HCT116 (cell line): ENCODE data around the gene POP4. TPM values are rescaled to one million over a fixed set of nuclear protein-coding genes. Genes with fewer than 3 reads are reported as not detected.

Experiments
- ATAC-seq: fragments of 200-7000 bp; cut with Tn5 transposase; 2 replicates; pipeline ENCODE4 v1.9.1; 2020; ENCODE audit warnings: mild to moderate bottlenecking, moderate library complexity
- BruUV-seq: library from RNA; stranded (reverse); fragments of 400-500 nt; replicated peaks from 2 replicates; lab custom pipeline; 2021; lab: Mats Ljungman, UMichigan
- CTCF ChIA-PET: fragments of 300-600 bp; sonication (Branson Sonifier 250); formaldehyde crosslinking; loops from one replicate; lab custom pipeline; 2021; ENCODE audit warnings: antibody characterized with exemption; lab: Charles Lee
- POLR2A ChIA-PET: fragments of 300-600, 350-600 bp; sonication (Branson Sonifier 250); formaldehyde crosslinking; loops from one replicate; lab custom pipeline; 2021; ENCODE audit warnings: antibody characterized with exemption; lab: Charles Lee
- RAD21 ChIA-PET, 2 experiments: fragments of 300-600 bp; sonication (Branson Sonifier 250); formaldehyde crosslinking; loops; one replicate each; lab custom pipeline; 2023; ENCODE audit warnings: low total read pairs in 2 of 2; ENCODE audit not compliant: uncharacterized antibody in 2 of 2, unreplicated experiment in 2 of 2, low non-redundant PET in 1 of 2; lab: Charles Lee
- DNase-seq: peaks from one replicate; pipeline ENCODE4 v3.0.0-alpha.2; 2010; ENCODE audit warnings: low read depth, low spot score
- H2AFZ ChIP-seq: fragments of 200-600 bp; shearing (Covaris generic), sonication (generic); 2 replicates; pipeline ENCODE4 v1.6.1; 2017; ENCODE audit warnings: low read depth, mixed run types, mixed read lengths, antibody characterized with exemption, low read length; ENCODE audit not compliant: poor library complexity, severe bottlenecking
- H3K27ac ChIP-seq: 2 replicates; pipeline ENCODE4 v1.5.1; 2012; ENCODE audit warnings: low read depth, low read length
- H3K27me3 ChIP-seq: fragments of 200-600 bp; sonication (generic); 2 replicates; pipeline ENCODE4 v1.6.1; 2016; ENCODE audit warnings: mixed run types, low read length, mixed read lengths; ENCODE audit not compliant: insufficient read depth
- H3K36me3 ChIP-seq, 2 experiments: fragments of 200-500 bp in 1 of 2; fragments of 200-600 bp in 1 of 2; sonication (Bioruptor generic) in 1 of 2; sonication (generic) in 1 of 2; 2 replicates each; pipeline versions ENCODE4 v1.5.1 to v1.6.1; 2014 to 2016; ENCODE audit warnings: low read length in 2 of 2, inconsistent platforms in 1 of 2, mixed read lengths in 1 of 2, mixed run types in 1 of 2; ENCODE audit not compliant: insufficient read depth in 2 of 2, control insufficient read depth in 1 of 2
- H3K4me1 ChIP-seq, 2 experiments: fragments of 200-600 bp in 1 of 2; sonication (generic) in 1 of 2; 2 replicates each; pipeline versions ENCODE4 v1.5.1 to v1.6.1; 2012 to 2017; ENCODE audit warnings: low read length in 2 of 2, inconsistent platforms in 1 of 2, mild to moderate bottlenecking in 1 of 2, mixed read lengths in 1 of 2, mixed run types in 1 of 2, moderate library complexity in 1 of 2; ENCODE audit not compliant: insufficient read depth in 2 of 2, control insufficient read depth in 1 of 2
- H3K4me2 ChIP-seq: fragments of 200-600 bp; sonication (generic); 2 replicates; pipeline ENCODE4 v1.6.1; 2017; ENCODE audit warnings: mixed run types, low read length, mixed read lengths
- H3K4me3 ChIP-seq, 2 experiments: fragments of 200-600 bp in 1 of 2; sonication (generic) in 1 of 2; replicated peaks in 1 of 2; 2 replicates each; pipeline ENCODE4 v1.5.1; 2011 to 2016; ENCODE audit warnings: low read length in 2 of 2, control low read depth in 1 of 2, low read depth in 1 of 2, mild to moderate bottlenecking in 1 of 2, mixed read lengths in 1 of 2, mixed run types in 1 of 2
- H3K79me2 ChIP-seq: fragments of 200-600 bp; sonication (generic); 2 replicates; pipeline ENCODE4 v1.6.1; 2017; ENCODE audit warnings: mild to moderate bottlenecking, mixed run types, low read length, moderate library complexity, mixed read lengths; ENCODE audit not compliant: insufficient read depth
- H3K9ac ChIP-seq: fragments of 200-600 bp; sonication (generic); 2 replicates; pipeline ENCODE4 v1.6.1; 2016; ENCODE audit warnings: low read length, mixed read lengths
- H3K9me2 ChIP-seq: fragments of 200-600 bp; sonication (generic), shearing (Covaris generic); 2 replicates; pipeline ENCODE4 v1.6.1; 2017; ENCODE audit warnings: mixed run types, mild to moderate bottlenecking, moderate library complexity; ENCODE audit not compliant: insufficient read depth
- H3K9me3 ChIP-seq, 2 experiments: fragments of 200-500 bp in 1 of 2; fragments of 200-600 bp in 1 of 2; sonication (Bioruptor generic) in 1 of 2; sonication (generic) in 1 of 2; 2 replicates each; pipeline ENCODE4 v1.6.1; 2014 to 2017; ENCODE audit warnings: low read length in 2 of 2, mixed read lengths in 2 of 2, inconsistent platforms in 1 of 2, low read depth in 1 of 2, mild to moderate bottlenecking in 1 of 2, mixed run types in 1 of 2, moderate library complexity in 1 of 2; ENCODE audit not compliant: control insufficient read depth in 1 of 2, insufficient read depth in 1 of 2
- H4K20me1 ChIP-seq: fragments of 200-600 bp; sonication (generic), shearing (Covaris generic); 2 replicates; pipeline ENCODE4 v1.6.1; 2017; ENCODE audit warnings: mixed run types, mild to moderate bottlenecking, moderate library complexity; ENCODE audit not compliant: insufficient read depth
- CEBPB ChIP-seq: IDR thresholded peaks from 2 replicates; pipeline ENCODE4 v1.6.1; 2012; ENCODE audit warnings: low read depth
- EGR1 ChIP-seq: IDR thresholded peaks from 2 replicates; pipeline ENCODE4 v1.6.1; 2012; ENCODE audit warnings: low read depth
- EZH2 ChIP-seq: fragments of 200-600 bp; sonication (generic); IDR thresholded peaks from 2 replicates; pipeline ENCODE4 v1.6.1; 2017; ENCODE audit warnings: antibody characterized with exemption, mixed run types
- EZH2phosphoT487 ChIP-seq: fragments of 200-600 bp; IDR thresholded peaks from 2 replicates; pipeline ENCODE4 v1.6.1; 2018; ENCODE audit warnings: antibody characterized with exemption, borderline replicate concordance
- POLR2A ChIP-seq: IDR thresholded peaks from 2 replicates; pipeline ENCODE4 v1.7.0; 2011; ENCODE audit warnings: borderline replicate concordance; ENCODE audit not compliant: insufficient read depth, insufficient read length; ENCODE audit errors: extremely low read depth
- POLR2AphosphoS5 ChIP-seq: IDR thresholded peaks from 2 replicates; pipeline ENCODE4 v1.6.1; 2011; ENCODE audit warnings: mild to moderate bottlenecking, low read depth, low read length, moderate library complexity
- SIN3A ChIP-seq: IDR thresholded peaks from 2 replicates; pipeline ENCODE4 v1.6.1; 2012; ENCODE audit warnings: low read depth
- YY1 ChIP-seq: IDR thresholded peaks from 2 replicates; pipeline ENCODE4 v1.6.1; 2011; ENCODE audit warnings: low read length, low read depth, moderate library complexity, mild to moderate bottlenecking; ENCODE audit not compliant: insufficient replicate concordance; ENCODE audit errors: extremely low read depth
- intact Hi-C: fragments of 100-400 bp; cut with micrococcal nuclease; formaldehyde crosslinking; loops from 2 replicates; pipeline ENCODE4 v1.10.0; 2022
- total RNA-seq: library from RNA; stranded (reverse); gene quantifications from one replicate; pipeline ENCODE4 v1.2.1, GENCODE V29; 2021; ENCODE audit not compliant: unreplicated experiment
- TF ChIP-seq, protein P1 (sequence below): IDR thresholded peaks from 2 replicates; pipeline ENCODE4 v1.6.1; 2012; ENCODE audit warnings: low read depth
- TF ChIP-seq, protein P2 (sequence below): IDR thresholded peaks from 2 replicates; pipeline ENCODE4 v1.6.1; 2011; ENCODE audit warnings: mild to moderate bottlenecking, low read length, moderate library complexity; ENCODE audit not compliant: insufficient replicate concordance; ENCODE audit errors: extremely low read depth

POP4 gene
- total RNA-seq, 1 experiment from 2014 or later: 61.2 TPM

DNA sequence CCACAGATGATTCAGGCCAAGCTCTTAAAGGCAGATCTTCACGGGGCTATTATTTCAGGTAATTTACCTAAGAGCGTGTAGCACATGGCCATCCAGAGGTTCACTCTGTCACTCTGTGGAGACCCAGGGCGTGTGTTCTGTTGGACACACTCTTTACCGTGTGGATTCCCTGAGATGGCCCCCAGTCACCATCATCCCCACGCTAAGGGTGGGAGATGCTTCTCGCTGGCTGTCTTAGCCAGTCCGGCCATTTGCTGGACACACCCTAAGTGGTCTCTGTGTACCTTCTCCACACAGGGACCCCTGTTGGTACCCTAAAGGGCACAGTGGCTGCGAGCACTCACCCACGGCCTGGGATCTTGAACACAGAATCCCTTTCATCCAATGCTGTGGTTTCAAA is 6.0 kb downstream of the POP4 start:
- ATAC-seq (no peak), DNase-seq (no peak)
- Histone ChIP-seq H2AFZ (no peak overlapping the region), H3K4me3 (no peak overlapping the region), H4K20me1 (no peaks in the 10 kb centered on the region), H3K9ac (no peak overlapping the region), H3K27ac (no peak overlapping the region), H3K9me3 (no peaks in the 10 kb centered on the region), H3K4me1 (peaks cover under 1 to 2% of the 10 kb centered on the region in 2 experiments; a peak in 3 of 4 replicates), H3K4me2 (no peak overlapping the region), H3K9me2 (no peaks in the 10 kb centered on the region), H3K27me3 (no peaks in the 10 kb centered on the region), H3K79me2 (peaks cover 7% of the 10 kb centered on the region), H3K36me3 (peaks cover 13 to 29% of the 10 kb centered on the region in 2 experiments)
- intact Hi-C loops: loop anchor here (5.0 kb wide), 2 partner anchors 55 to 260 kb away; partner anchors contain the start of gene PLEKHF1
- TF ChIP-seq POLR2AphosphoS5 (no peak), YY1 (no peak), EZH2 (no peak), CEBPB (no peak), EZH2phosphoT487 (no peak), EGR1 (no peak), SIN3A (no peak), POLR2A (no peak)
- TF ChIP-seq, protein P1, sequence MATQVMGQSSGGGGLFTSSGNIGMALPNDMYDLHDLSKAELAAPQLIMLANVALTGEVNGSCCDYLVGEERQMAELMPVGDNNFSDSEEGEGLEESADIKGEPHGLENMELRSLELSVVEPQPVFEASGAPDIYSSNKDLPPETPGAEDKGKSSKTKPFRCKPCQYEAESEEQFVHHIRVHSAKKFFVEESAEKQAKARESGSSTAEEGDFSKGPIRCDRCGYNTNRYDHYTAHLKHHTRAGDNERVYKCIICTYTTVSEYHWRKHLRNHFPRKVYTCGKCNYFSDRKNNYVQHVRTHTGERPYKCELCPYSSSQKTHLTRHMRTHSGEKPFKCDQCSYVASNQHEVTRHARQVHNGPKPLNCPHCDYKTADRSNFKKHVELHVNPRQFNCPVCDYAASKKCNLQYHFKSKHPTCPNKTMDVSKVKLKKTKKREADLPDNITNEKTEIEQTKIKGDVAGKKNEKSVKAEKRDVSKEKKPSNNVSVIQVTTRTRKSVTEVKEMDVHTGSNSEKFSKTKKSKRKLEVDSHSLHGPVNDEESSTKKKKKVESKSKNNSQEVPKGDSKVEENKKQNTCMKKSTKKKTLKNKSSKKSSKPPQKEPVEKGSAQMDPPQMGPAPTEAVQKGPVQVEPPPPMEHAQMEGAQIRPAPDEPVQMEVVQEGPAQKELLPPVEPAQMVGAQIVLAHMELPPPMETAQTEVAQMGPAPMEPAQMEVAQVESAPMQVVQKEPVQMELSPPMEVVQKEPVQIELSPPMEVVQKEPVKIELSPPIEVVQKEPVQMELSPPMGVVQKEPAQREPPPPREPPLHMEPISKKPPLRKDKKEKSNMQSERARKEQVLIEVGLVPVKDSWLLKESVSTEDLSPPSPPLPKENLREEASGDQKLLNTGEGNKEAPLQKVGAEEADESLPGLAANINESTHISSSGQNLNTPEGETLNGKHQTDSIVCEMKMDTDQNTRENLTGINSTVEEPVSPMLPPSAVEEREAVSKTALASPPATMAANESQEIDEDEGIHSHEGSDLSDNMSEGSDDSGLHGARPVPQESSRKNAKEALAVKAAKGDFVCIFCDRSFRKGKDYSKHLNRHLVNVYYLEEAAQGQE: no peak
- TF ChIP-seq, protein P2, sequence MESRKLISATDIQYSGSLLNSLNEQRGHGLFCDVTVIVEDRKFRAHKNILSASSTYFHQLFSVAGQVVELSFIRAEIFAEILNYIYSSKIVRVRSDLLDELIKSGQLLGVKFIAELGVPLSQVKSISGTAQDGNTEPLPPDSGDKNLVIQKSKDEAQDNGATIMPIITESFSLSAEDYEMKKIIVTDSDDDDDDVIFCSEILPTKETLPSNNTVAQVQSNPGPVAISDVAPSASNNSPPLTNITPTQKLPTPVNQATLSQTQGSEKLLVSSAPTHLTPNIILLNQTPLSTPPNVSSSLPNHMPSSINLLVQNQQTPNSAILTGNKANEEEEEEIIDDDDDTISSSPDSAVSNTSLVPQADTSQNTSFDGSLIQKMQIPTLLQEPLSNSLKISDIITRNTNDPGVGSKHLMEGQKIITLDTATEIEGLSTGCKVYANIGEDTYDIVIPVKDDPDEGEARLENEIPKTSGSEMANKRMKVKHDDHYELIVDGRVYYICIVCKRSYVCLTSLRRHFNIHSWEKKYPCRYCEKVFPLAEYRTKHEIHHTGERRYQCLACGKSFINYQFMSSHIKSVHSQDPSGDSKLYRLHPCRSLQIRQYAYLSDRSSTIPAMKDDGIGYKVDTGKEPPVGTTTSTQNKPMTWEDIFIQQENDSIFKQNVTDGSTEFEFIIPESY: no peak
- ChIA-PET POLR2A (interaction anchor here (1.0 kb wide), 1 partner anchor 104 kb away, joined by 4 read pairs; no protein-coding TSS in a partner anchor), CTCF (interaction anchor here (1.1 to 2.9 kb wide), 2 partner anchors 100 to 105 kb away, joined by 3 to 44 read pairs; no protein-coding TSS in a partner anchor), RAD21 (no interaction called here)
- BruUV-seq: no TSS peak
